Stimulated activated CD8-positive, alpha-beta memory T cell treated with anti-CD3 and anti-CD28 coated beads, Interleukin-2, amount 100 ng/mL, for 1 hour (primary cell): Measurements from ENCODE around the gene NUP214.

ENCODE experiments used
- DNase-seq, 2 donors: peaks; one replicate each; pipeline ENCODE4 v3.0.0-alpha.2; 2020; ENCODE audit warnings: low read depth in 2 of 2

NUP214 gene

GRCh38 chr9:131276891-131277286 lies 151.5 kb downstream of the NUP214 start:
- no peak for DNase-seq

GRCh38 chr9:131277287-131277909 lies 152.0 kb downstream of the NUP214 start:
- DNase-seq: no peak

GRCh38 chr9:131277910-131278701 lies 152.7 kb downstream of the NUP214 start:
- DNase-seq: no peak

- no peak for DNase-seq
These were observed 153.3 kb downstream of the NUP214 start for GRCh38 chr9:131278702-131279111.

GRCh38 chr9:131279196-131279862 lies 153.9 kb downstream of the NUP214 start:
- no peak for DNase-seq

GRCh38 chr9:131279863-131280570 lies 154.6 kb downstream of the NUP214 start:
- no peak for DNase-seq

GRCh38 chr9:131280660-131281059 lies 155.3 kb downstream of the NUP214 start:
- no peak for DNase-seq

- no peak for DNase-seq
These were observed 156.0 kb downstream of the NUP214 start for GRCh38 chr9:131281119-131281965.

- DNase-seq: no peak
These were observed 156.8 kb downstream of the NUP214 start for GRCh38 chr9:131282175-131282574.

GRCh38 chr9:131282688-131283422 lies 157.5 kb downstream of the NUP214 start:
- DNase-seq: no peak
